ENCODE measurements around the gene MSI2.

DNA sequence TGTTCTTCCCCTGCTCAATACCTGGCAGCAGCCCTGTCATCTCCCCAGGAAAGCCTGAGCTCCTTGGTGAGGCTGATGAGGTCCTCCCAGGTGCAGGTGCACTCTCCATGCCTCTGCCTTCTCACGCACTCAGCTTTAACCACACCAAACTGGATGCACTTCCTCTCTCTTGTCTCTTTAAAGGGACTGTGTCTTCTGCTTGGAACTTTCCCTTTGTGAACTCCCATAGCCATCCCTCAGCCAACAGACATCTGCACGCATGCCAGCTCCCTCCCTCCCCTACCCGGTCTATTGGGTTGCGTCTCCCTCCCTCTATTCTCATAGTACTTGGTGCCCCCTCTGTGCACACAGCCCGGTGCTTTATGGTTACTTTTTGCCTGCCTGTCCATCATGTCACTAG lies 231.2 kb downstream of the MSI2 start:
- TF ChIP-seq, protein P1, sequence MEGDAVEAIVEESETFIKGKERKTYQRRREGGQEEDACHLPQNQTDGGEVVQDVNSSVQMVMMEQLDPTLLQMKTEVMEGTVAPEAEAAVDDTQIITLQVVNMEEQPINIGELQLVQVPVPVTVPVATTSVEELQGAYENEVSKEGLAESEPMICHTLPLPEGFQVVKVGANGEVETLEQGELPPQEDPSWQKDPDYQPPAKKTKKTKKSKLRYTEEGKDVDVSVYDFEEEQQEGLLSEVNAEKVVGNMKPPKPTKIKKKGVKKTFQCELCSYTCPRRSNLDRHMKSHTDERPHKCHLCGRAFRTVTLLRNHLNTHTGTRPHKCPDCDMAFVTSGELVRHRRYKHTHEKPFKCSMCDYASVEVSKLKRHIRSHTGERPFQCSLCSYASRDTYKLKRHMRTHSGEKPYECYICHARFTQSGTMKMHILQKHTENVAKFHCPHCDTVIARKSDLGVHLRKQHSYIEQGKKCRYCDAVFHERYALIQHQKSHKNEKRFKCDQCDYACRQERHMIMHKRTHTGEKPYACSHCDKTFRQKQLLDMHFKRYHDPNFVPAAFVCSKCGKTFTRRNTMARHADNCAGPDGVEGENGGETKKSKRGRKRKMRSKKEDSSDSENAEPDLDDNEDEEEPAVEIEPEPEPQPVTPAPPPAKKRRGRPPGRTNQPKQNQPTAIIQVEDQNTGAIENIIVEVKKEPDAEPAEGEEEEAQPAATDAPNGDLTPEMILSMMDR (IDR thresholded peaks at IDR 0.05), result no peak
- no peak for TF ChIP-seq POLR2A (IDR thresholded peaks at IDR 0.05)
